HCT116 (cell line): ENCODE data around the gene TPST1. TPM values are rescaled to one million over a fixed set of nuclear protein-coding genes. Genes with fewer than 3 reads are reported as not detected.

Source experiments
- ATAC-seq: fragments of 200-7000 bp; cut with Tn5 transposase; 2 replicates; pipeline ENCODE4 v1.9.1; 2020; ENCODE audit warnings: mild to moderate bottlenecking, moderate library complexity
- BruUV-seq: library from RNA; stranded (reverse); fragments of 400-500 nt; replicated peaks from 2 replicates; lab custom pipeline; 2021; lab: Mats Ljungman, UMichigan
- CTCF ChIA-PET: fragments of 300-600 bp; sonication (Branson Sonifier 250); formaldehyde crosslinking; loops from one replicate; lab custom pipeline; 2021; ENCODE audit warnings: antibody characterized with exemption; lab: Charles Lee
- POLR2A ChIA-PET: fragments of 300-600, 350-600 bp; sonication (Branson Sonifier 250); formaldehyde crosslinking; loops from one replicate; lab custom pipeline; 2021; ENCODE audit warnings: antibody characterized with exemption; lab: Charles Lee
- RAD21 ChIA-PET, 2 experiments: fragments of 300-600 bp; sonication (Branson Sonifier 250); formaldehyde crosslinking; loops; one replicate each; lab custom pipeline; 2023; ENCODE audit warnings: low total read pairs in 2 of 2; ENCODE audit not compliant: uncharacterized antibody in 2 of 2, unreplicated experiment in 2 of 2, low non-redundant PET in 1 of 2; lab: Charles Lee
- DNase-seq: peaks from one replicate; pipeline ENCODE4 v3.0.0-alpha.2; 2010; ENCODE audit warnings: low read depth, low spot score
- H2AFZ ChIP-seq: fragments of 200-600 bp; shearing (Covaris generic), sonication (generic); 2 replicates; pipeline ENCODE4 v1.6.1; 2017; ENCODE audit warnings: low read depth, mixed run types, mixed read lengths, antibody characterized with exemption, low read length; ENCODE audit not compliant: poor library complexity, severe bottlenecking
- H3K27ac ChIP-seq: 2 replicates; pipeline ENCODE4 v1.5.1; 2012; ENCODE audit warnings: low read depth, low read length
- H3K27me3 ChIP-seq: fragments of 200-600 bp; sonication (generic); 2 replicates; pipeline ENCODE4 v1.6.1; 2016; ENCODE audit warnings: mixed run types, low read length, mixed read lengths; ENCODE audit not compliant: insufficient read depth
- H3K36me3 ChIP-seq, 2 experiments: fragments of 200-500 bp in 1 of 2; fragments of 200-600 bp in 1 of 2; sonication (Bioruptor generic) in 1 of 2; sonication (generic) in 1 of 2; 2 replicates each; pipeline versions ENCODE4 v1.5.1 to v1.6.1; 2014 to 2016; ENCODE audit warnings: low read length in 2 of 2, inconsistent platforms in 1 of 2, mixed read lengths in 1 of 2, mixed run types in 1 of 2; ENCODE audit not compliant: insufficient read depth in 2 of 2, control insufficient read depth in 1 of 2
- H3K4me1 ChIP-seq, 2 experiments: fragments of 200-600 bp in 1 of 2; sonication (generic) in 1 of 2; 2 replicates each; pipeline versions ENCODE4 v1.5.1 to v1.6.1; 2012 to 2017; ENCODE audit warnings: low read length in 2 of 2, inconsistent platforms in 1 of 2, mild to moderate bottlenecking in 1 of 2, mixed read lengths in 1 of 2, mixed run types in 1 of 2, moderate library complexity in 1 of 2; ENCODE audit not compliant: insufficient read depth in 2 of 2, control insufficient read depth in 1 of 2
- H3K4me2 ChIP-seq: fragments of 200-600 bp; sonication (generic); 2 replicates; pipeline ENCODE4 v1.6.1; 2017; ENCODE audit warnings: mixed run types, low read length, mixed read lengths
- H3K4me3 ChIP-seq, 2 experiments: fragments of 200-600 bp in 1 of 2; sonication (generic) in 1 of 2; replicated peaks in 1 of 2; 2 replicates each; pipeline ENCODE4 v1.5.1; 2011 to 2016; ENCODE audit warnings: low read length in 2 of 2, control low read depth in 1 of 2, low read depth in 1 of 2, mild to moderate bottlenecking in 1 of 2, mixed read lengths in 1 of 2, mixed run types in 1 of 2
- H3K79me2 ChIP-seq: fragments of 200-600 bp; sonication (generic); 2 replicates; pipeline ENCODE4 v1.6.1; 2017; ENCODE audit warnings: mild to moderate bottlenecking, mixed run types, low read length, moderate library complexity, mixed read lengths; ENCODE audit not compliant: insufficient read depth
- H3K9ac ChIP-seq: fragments of 200-600 bp; sonication (generic); 2 replicates; pipeline ENCODE4 v1.6.1; 2016; ENCODE audit warnings: low read length, mixed read lengths
- H3K9me2 ChIP-seq: fragments of 200-600 bp; sonication (generic), shearing (Covaris generic); 2 replicates; pipeline ENCODE4 v1.6.1; 2017; ENCODE audit warnings: mixed run types, mild to moderate bottlenecking, moderate library complexity; ENCODE audit not compliant: insufficient read depth
- H3K9me3 ChIP-seq, 2 experiments: fragments of 200-500 bp in 1 of 2; fragments of 200-600 bp in 1 of 2; sonication (Bioruptor generic) in 1 of 2; sonication (generic) in 1 of 2; 2 replicates each; pipeline ENCODE4 v1.6.1; 2014 to 2017; ENCODE audit warnings: low read length in 2 of 2, mixed read lengths in 2 of 2, inconsistent platforms in 1 of 2, low read depth in 1 of 2, mild to moderate bottlenecking in 1 of 2, mixed run types in 1 of 2, moderate library complexity in 1 of 2; ENCODE audit not compliant: control insufficient read depth in 1 of 2, insufficient read depth in 1 of 2
- H4K20me1 ChIP-seq: fragments of 200-600 bp; sonication (generic), shearing (Covaris generic); 2 replicates; pipeline ENCODE4 v1.6.1; 2017; ENCODE audit warnings: mixed run types, mild to moderate bottlenecking, moderate library complexity; ENCODE audit not compliant: insufficient read depth
- CEBPB ChIP-seq: IDR thresholded peaks from 2 replicates; pipeline ENCODE4 v1.6.1; 2012; ENCODE audit warnings: low read depth
- EGR1 ChIP-seq: IDR thresholded peaks from 2 replicates; pipeline ENCODE4 v1.6.1; 2012; ENCODE audit warnings: low read depth
- ELF1 ChIP-seq: IDR thresholded peaks from 2 replicates; pipeline ENCODE4 v1.6.1; 2012; ENCODE audit warnings: low read depth, borderline replicate concordance
- EZH2phosphoT487 ChIP-seq: fragments of 200-600 bp; IDR thresholded peaks from 2 replicates; pipeline ENCODE4 v1.6.1; 2018; ENCODE audit warnings: antibody characterized with exemption, borderline replicate concordance
- FOSL1 ChIP-seq: IDR thresholded peaks from 2 replicates; pipeline ENCODE4 v1.6.1; 2012; ENCODE audit warnings: low read depth
- JUND ChIP-seq: IDR thresholded peaks from 2 replicates; pipeline ENCODE4 v1.6.1; 2012
- POLR2A ChIP-seq: IDR thresholded peaks from 2 replicates; pipeline ENCODE4 v1.7.0; 2011; ENCODE audit warnings: borderline replicate concordance; ENCODE audit not compliant: insufficient read depth, insufficient read length; ENCODE audit errors: extremely low read depth
- RAD21 ChIP-seq: IDR thresholded peaks from 2 replicates; pipeline ENCODE4 v1.6.1; 2012; ENCODE audit warnings: low read depth, mild to moderate bottlenecking
- SIN3A ChIP-seq: IDR thresholded peaks from 2 replicates; pipeline ENCODE4 v1.6.1; 2012; ENCODE audit warnings: low read depth
- SP1 ChIP-seq: IDR thresholded peaks from 2 replicates; pipeline ENCODE4 v1.6.1; 2012; ENCODE audit warnings: low read depth
- SRF ChIP-seq: IDR thresholded peaks from 2 replicates; pipeline ENCODE4 v1.6.1; 2012; ENCODE audit warnings: low read depth
- YY1 ChIP-seq: IDR thresholded peaks from 2 replicates; pipeline ENCODE4 v1.6.1; 2011; ENCODE audit warnings: low read length, low read depth, moderate library complexity, mild to moderate bottlenecking; ENCODE audit not compliant: insufficient replicate concordance; ENCODE audit errors: extremely low read depth
- ZFX ChIP-seq: fragments of 450-650 bp; IDR thresholded peaks from 2 replicates; pipeline ENCODE4 v1.6.1; 2017
- intact Hi-C: fragments of 100-400 bp; cut with micrococcal nuclease; formaldehyde crosslinking; loops from 2 replicates; pipeline ENCODE4 v1.10.0; 2022
- total RNA-seq: library from RNA; stranded (reverse); gene quantifications from one replicate; pipeline ENCODE4 v1.2.1, GENCODE V29; 2021; ENCODE audit not compliant: unreplicated experiment
- TF ChIP-seq, protein P1 (sequence below): IDR thresholded peaks from 2 replicates; pipeline ENCODE4 v1.6.1; 2012
- TF ChIP-seq, protein P2 (sequence below): IDR thresholded peaks from 2 replicates; pipeline ENCODE4 v1.6.1; 2011; ENCODE audit warnings: mild to moderate bottlenecking, low read length, moderate library complexity; ENCODE audit not compliant: insufficient replicate concordance; ENCODE audit errors: extremely low read depth
- TF ChIP-seq, protein P3 (sequence below): IDR thresholded peaks from 2 replicates; pipeline ENCODE4 v1.6.1; 2012

TPST1 gene
- total RNA-seq, 1 experiment from 2014 or later, result 11.4 TPM

DNA sequence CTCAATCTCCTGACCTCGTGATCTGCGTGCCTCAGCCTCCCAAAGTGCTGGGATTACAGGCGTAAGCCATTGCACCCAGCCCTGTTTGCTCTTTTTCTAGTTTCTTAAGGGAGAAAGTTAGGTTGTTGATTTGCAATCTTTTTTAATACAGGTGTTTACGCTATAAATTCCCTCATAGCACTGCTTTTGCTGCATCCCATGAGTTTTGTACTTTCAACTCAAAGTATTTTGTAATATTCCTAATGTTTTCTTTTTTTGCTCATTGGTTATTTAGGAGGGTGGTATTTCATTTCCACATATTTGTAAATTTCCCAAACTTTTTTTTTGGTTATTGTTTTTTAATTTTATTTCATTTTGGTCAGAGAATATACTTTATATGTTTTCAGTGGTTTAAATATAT, 11.6 kb downstream of the TPST1 start:
- Histone ChIP-seq H3K27me3 (no peaks in the 10 kb centered on the region), H4K20me1 (no peaks in the 10 kb centered on the region), H3K4me1 (no peaks in the 10 kb centered on the region), H3K79me2 (0 out of 2 replicates have a peak, but pooled peaks cover 11% of the 10 kb centered on the region), H3K9me3 (no peaks in the 10 kb centered on the region), H3K27ac (no peak overlapping the region), H3K9me2 (no peaks in the 10 kb centered on the region), H2AFZ (no peak overlapping the region), H3K4me3 (no peak overlapping the region), H3K36me3 (no peaks in the 10 kb centered on the region), H3K4me2 (no peak overlapping the region), H3K9ac (no peak overlapping the region)
- TF ChIP-seq, protein P1, sequence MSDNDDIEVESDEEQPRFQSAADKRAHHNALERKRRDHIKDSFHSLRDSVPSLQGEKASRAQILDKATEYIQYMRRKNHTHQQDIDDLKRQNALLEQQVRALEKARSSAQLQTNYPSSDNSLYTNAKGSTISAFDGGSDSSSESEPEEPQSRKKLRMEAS, result no peak
- TF ChIP-seq SP1 (no peak), EZH2phosphoT487 (no peak), CEBPB (no peak), EGR1 (no peak), SIN3A (no peak), YY1 (no peak), POLR2A (no peak), RAD21 (no peak), FOSL1 (no peak), ELF1 (no peak), JUND (no peak), SRF (no peak), ZFX (no peak)
- TF ChIP-seq, protein P2, sequence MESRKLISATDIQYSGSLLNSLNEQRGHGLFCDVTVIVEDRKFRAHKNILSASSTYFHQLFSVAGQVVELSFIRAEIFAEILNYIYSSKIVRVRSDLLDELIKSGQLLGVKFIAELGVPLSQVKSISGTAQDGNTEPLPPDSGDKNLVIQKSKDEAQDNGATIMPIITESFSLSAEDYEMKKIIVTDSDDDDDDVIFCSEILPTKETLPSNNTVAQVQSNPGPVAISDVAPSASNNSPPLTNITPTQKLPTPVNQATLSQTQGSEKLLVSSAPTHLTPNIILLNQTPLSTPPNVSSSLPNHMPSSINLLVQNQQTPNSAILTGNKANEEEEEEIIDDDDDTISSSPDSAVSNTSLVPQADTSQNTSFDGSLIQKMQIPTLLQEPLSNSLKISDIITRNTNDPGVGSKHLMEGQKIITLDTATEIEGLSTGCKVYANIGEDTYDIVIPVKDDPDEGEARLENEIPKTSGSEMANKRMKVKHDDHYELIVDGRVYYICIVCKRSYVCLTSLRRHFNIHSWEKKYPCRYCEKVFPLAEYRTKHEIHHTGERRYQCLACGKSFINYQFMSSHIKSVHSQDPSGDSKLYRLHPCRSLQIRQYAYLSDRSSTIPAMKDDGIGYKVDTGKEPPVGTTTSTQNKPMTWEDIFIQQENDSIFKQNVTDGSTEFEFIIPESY, result no peak
- TF ChIP-seq, protein P3, sequence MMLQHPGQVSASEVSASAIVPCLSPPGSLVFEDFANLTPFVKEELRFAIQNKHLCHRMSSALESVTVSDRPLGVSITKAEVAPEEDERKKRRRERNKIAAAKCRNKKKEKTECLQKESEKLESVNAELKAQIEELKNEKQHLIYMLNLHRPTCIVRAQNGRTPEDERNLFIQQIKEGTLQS, result no peak
- BruUV-seq, result no TSS peak
- no peak for ATAC-seq
- intact Hi-C loops, result no loop called here
- ChIA-PET CTCF (no interaction called here), RAD21 (no interaction called here), POLR2A (no interaction called here)
- DNase-seq, result no peak
